ENCODE measurements around the gene SPACA9. TPM values are rescaled to one million over a fixed set of nuclear protein-coding genes. Genes with fewer than 3 reads are reported as not detected.

The SPACA9 gene
- total RNA-seq, 1 experiment from 2014 or later = 2.5 TPM

- no peak for DNase-seq
- Mint-ChIP-seq H3K27ac (ENCODE audit: unreplicated experiment) (no peak overlapping the region), H3K36me3 (ENCODE audit: insufficient read depth, unreplicated experiment) (peaks cover 10% of the 10 kb centered on the region), H3K4me1 (ENCODE audit: low read depth, unreplicated experiment) (no peaks in the 10 kb centered on the region), H3K4me3 (ENCODE audit: low read depth, unreplicated experiment) (no peak overlapping the region), H3K27me3 (ENCODE audit: unreplicated experiment) (no peaks in the 10 kb centered on the region), H3K9me3 (ENCODE audit: low read depth, unreplicated experiment) (no peaks in the 10 kb centered on the region)
- TF ChIP-seq CTCF (IDR thresholded peaks at IDR 0.05; ENCODE audit: unreplicated experiment) = no peak
- CTCF ChIA-PET = no interaction called here
- BruUV-seq (replicated peaks) = no TSS peak
- intact Hi-C loops (cut with micrococcal nuclease; ENCODE audit: unreplicated experiment) = no loop called here
Measured at GRCh38 chr9:132931178-132931735, 52.6 kb downstream of the SPACA9 start.

- Mint-ChIP-seq H3K27me3 (ENCODE audit: unreplicated experiment) (no peaks in the 10 kb centered on the region), H3K9me3 (ENCODE audit: low read depth, unreplicated experiment) (no peaks in the 10 kb centered on the region), H3K4me1 (ENCODE audit: low read depth, unreplicated experiment) (no peaks in the 10 kb centered on the region), H3K4me3 (ENCODE audit: low read depth, unreplicated experiment) (no peak overlapping the region), H3K27ac (ENCODE audit: unreplicated experiment) (no peak overlapping the region), H3K36me3 (ENCODE audit: insufficient read depth, unreplicated experiment) (no peaks in the 10 kb centered on the region)
- no peak for DNase-seq
- CTCF ChIA-PET = no interaction called here
- intact Hi-C loops (cut with micrococcal nuclease; ENCODE audit: unreplicated experiment) = no loop called here
- BruUV-seq (replicated peaks) = no TSS peak
- TF ChIP-seq CTCF (IDR thresholded peaks at IDR 0.05; ENCODE audit: unreplicated experiment) = no peak
Measured at GRCh38 chr9:132935026-132935425, 56.3 kb downstream of the SPACA9 start.

- intact Hi-C loops (cut with micrococcal nuclease; ENCODE audit: unreplicated experiment) = no loop called here
- Mint-ChIP-seq H3K4me3 (ENCODE audit: low read depth, unreplicated experiment) (no peak overlapping the region), H3K27me3 (ENCODE audit: unreplicated experiment) (no peaks in the 10 kb centered on the region), H3K9me3 (ENCODE audit: low read depth, unreplicated experiment) (no peaks in the 10 kb centered on the region), H3K27ac (ENCODE audit: unreplicated experiment) (no peak overlapping the region), H3K4me1 (ENCODE audit: low read depth, unreplicated experiment) (no peaks in the 10 kb centered on the region), H3K36me3 (ENCODE audit: insufficient read depth, unreplicated experiment) (no peaks in the 10 kb centered on the region)
- no peak for DNase-seq
- CTCF ChIA-PET = no interaction called here
- no TSS peak for BruUV-seq (replicated peaks)
- TF ChIP-seq CTCF (IDR thresholded peaks at IDR 0.05; ENCODE audit: unreplicated experiment) = no peak
Measured at GRCh38 chr9:132937463-132937901, 58.8 kb downstream of the SPACA9 start.

- Mint-ChIP-seq H3K27ac (ENCODE audit: unreplicated experiment) (no peak overlapping the region), H3K36me3 (ENCODE audit: insufficient read depth, unreplicated experiment) (peaks cover 10% of the 10 kb centered on the region), H3K9me3 (ENCODE audit: low read depth, unreplicated experiment) (no peaks in the 10 kb centered on the region), H3K27me3 (ENCODE audit: unreplicated experiment) (no peaks in the 10 kb centered on the region), H3K4me1 (ENCODE audit: low read depth, unreplicated experiment) (no peaks in the 10 kb centered on the region), H3K4me3 (ENCODE audit: low read depth, unreplicated experiment) (no peak overlapping the region)
- no peak for DNase-seq
- CTCF ChIA-PET = no interaction called here
- intact Hi-C loops (cut with micrococcal nuclease; ENCODE audit: unreplicated experiment) = no loop called here
- no TSS peak for BruUV-seq (replicated peaks)
- TF ChIP-seq CTCF (IDR thresholded peaks at IDR 0.05; ENCODE audit: unreplicated experiment) = no peak
Measured at GRCh38 chr9:132939169-132939568, 60.5 kb downstream of the SPACA9 start.

Other genes starting within 250 kb of the SPACA9 start
- 18.4 and 20.1 TPM in 2 replicates for gene DDX31, start 208.9 kb upstream of the SPACA9 start, total RNA-seq (2022)
- gene GTF3C4, start 208.4 kb upstream of the SPACA9 start, total RNA-seq (2022) = 15.9 and 16.1 TPM in 2 replicates
- 1.4 TPM in 2 replicates for gene AK8, start 614 bp upstream of the SPACA9 start, total RNA-seq (2022)
- 31.7 and 35.9 TPM in 2 replicates for gene TSC1, start 65.7 kb downstream of the SPACA9 start, total RNA-seq (2022)
- gene GFI1B, start 99.8 kb downstream of the SPACA9 start, total RNA-seq (2022) = not detected in 2 replicates
- gene GTF3C5, start 152.1 kb downstream of the SPACA9 start, total RNA-seq (2022) = 43.7 and 48.4 TPM in 2 replicates
- gene CEL, start 183.1 kb downstream of the SPACA9 start, total RNA-seq (2022) = 2.6 and 3.1 TPM in 2 replicates
- 13.7 and 18.2 TPM in 2 replicates for gene RALGDS, start 242.3 kb downstream of the SPACA9 start, total RNA-seq (2022)

Measured in Calu3 (cell line).